SH-SY5Y (cell line): ENCODE measurements around the gene SCO2.

Experiments
- GATA2 ChIP-seq: IDR thresholded peaks from 2 replicates; pipeline ENCODE4 v1.6.1; 2011; ENCODE audit warnings: mild to moderate bottlenecking, low read depth, low read length
- GATA3 ChIP-seq: IDR thresholded peaks from 2 replicates; pipeline ENCODE4 v1.6.1; 2011; ENCODE audit warnings: low read depth, mild to moderate bottlenecking, low read length, moderate library complexity

The SCO2 gene

GRCh38 chr22:50521710-50522109, 3.7 kb downstream of the SCO2 start:
- TF ChIP-seq GATA2 = no peak
- no peak for TF ChIP-seq GATA3

DNA sequence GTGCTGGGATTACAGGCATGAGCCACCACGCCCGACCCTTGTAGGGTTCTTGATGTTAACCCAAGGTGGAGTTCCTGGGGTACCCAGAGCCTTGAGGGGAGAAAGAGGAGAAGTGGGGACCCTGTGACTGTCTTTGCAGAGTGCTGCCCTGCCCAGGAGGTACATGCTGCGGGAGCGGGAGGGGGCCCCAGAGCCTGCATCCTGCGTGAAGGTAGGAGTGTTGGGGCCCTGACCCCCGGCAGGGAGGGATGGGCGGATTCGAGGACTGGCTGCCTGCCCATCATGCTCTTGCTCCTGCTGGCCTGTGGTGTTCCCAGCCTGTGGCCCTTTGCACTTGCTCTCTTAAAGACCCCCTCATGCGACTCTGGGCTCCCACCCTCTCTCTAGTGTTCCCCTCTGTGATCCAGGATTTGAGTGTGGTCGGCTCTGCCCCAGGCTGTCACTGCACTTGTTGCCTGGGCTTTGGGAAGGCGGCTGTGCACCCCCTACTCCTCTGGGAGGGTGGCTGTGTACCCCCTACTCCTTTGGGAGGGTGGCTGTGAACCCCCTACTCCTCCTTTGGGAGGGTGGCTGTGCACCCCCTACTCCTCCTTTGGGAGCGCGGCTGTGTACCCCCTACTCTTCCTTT, 4.5 kb downstream of the SCO2 start:
- no peak for TF ChIP-seq GATA2
- TF ChIP-seq GATA3 = no peak

DNA sequence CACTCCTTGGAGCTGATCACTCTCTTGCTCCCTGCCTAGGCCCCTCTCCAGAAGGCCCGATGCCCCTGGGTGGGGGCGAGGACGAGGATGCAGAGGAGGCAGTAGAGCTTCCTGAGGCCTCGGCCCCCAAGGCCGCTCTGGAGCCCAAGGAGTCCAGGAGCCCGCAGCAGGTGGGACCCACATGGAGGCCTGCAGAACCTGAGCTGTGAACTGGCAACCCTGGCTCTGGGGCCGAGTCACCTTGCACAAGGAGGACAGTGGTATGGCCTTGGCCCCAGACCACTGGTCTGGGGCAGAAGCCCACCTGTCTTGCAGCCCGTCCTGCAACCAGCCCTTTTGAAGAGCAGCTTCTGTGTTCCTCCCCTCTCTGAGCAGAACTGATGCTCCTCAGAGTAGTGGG, 6.2 kb downstream of the SCO2 start:
- no peak for TF ChIP-seq GATA3
- TF ChIP-seq GATA2 = no peak

GRCh38 chr22:50518606-50519005, 6.8 kb downstream of the SCO2 start:
- no peak for TF ChIP-seq GATA3
- no peak for TF ChIP-seq GATA2

GRCh38 chr22:50517495-50518260, 7.7 kb downstream of the SCO2 start:
- TF ChIP-seq GATA2 (no peak), GATA3 (no peak)

GRCh38 chr22:50516891-50517290, 8.5 kb downstream of the SCO2 start:
- TF ChIP-seq GATA2 = no peak

DNA sequence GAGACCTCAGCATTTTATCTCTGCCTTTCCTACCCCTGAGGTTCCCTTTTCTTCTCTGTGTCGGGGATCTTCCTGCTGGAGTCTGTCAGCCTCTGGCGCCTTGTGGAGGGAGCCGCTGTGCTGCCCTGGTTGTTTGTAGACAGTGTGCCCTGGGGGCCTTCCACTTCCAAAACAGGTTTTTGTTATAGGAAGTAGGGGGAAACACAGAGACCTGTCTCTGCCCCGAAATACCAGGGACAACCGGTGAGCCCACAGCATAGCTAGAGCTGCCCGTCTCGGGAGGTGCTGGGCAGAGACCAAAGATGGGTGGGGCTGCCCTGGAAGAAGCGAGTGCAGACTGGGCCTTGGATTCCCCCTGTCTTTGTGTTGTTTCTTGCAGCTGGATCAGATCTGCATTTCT, 9.3 kb downstream of the SCO2 start:
- TF ChIP-seq GATA2 (no peak), GATA3 (no peak)

GRCh38 chr22:50513175-50513574, 12.2 kb downstream of the SCO2 start:
- TF ChIP-seq GATA3 (no peak), GATA2 (no peak)

GRCh38 chr22:50508897-50509296, 16.5 kb downstream of the SCO2 start:
- no peak for TF ChIP-seq GATA3
- TF ChIP-seq GATA2 = no peak

DNA sequence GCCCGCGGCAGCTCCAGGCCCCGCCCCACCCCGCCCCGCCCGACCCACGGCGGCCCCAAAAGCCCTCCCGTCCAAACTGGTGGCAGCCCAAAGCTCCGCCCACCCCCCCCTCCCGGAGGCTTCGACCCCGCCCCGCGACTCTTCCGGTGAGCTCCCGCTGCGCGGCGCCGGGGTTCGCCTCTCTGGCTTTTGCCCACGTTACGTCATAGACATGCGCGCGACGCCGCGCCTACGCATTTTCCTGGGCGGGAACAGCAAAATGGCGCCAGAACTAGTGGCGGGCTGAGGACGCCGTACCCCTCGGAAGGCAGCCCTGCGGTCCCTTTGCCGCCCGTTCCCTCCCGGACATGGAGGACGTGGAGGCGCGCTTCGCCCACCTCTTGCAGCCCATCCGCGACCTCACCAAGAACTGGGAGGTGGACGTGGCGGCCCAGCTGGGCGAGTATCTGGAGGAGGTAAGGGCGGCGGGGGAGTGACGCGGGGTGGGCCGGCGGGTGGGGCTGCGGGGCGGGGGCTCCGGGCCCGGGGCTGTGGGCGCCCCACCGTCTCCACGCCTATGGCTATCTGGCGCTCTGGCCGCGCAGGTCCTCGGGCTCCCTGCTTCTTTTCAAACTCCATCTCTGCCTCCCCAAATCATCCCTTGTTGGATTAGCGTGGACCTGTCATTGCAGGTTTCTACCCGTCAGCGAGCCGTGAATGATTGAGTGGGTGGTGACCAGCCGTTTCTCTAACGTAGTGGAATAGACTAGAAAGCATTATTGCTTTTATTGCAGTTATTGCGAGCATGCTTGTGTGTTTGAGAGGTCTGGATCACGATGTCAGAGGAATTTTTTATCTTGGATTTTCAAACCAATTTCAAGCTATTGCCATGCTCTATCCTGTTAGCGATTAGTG, 17.2 kb downstream of the SCO2 start, which contains the start of gene NCAPH2:
Gene NCAPH2 (plus strand): TSS at position 234 of the 894 bp plus-strand sequence. CDS start 114 bp downstream, at position 348.
- no peak for TF ChIP-seq GATA3
- no peak for TF ChIP-seq GATA2

GRCh38 chr22:50507421-50507990, 17.9 kb downstream of the SCO2 start, which contains the start of gene LMF2:
TSS of gene LMF2 (minus strand) at chr22:50507702. CDS start at chr22:50507675, 27 bp downstream.
- TF ChIP-seq GATA3 (no peak), GATA2 (no peak)

DNA sequence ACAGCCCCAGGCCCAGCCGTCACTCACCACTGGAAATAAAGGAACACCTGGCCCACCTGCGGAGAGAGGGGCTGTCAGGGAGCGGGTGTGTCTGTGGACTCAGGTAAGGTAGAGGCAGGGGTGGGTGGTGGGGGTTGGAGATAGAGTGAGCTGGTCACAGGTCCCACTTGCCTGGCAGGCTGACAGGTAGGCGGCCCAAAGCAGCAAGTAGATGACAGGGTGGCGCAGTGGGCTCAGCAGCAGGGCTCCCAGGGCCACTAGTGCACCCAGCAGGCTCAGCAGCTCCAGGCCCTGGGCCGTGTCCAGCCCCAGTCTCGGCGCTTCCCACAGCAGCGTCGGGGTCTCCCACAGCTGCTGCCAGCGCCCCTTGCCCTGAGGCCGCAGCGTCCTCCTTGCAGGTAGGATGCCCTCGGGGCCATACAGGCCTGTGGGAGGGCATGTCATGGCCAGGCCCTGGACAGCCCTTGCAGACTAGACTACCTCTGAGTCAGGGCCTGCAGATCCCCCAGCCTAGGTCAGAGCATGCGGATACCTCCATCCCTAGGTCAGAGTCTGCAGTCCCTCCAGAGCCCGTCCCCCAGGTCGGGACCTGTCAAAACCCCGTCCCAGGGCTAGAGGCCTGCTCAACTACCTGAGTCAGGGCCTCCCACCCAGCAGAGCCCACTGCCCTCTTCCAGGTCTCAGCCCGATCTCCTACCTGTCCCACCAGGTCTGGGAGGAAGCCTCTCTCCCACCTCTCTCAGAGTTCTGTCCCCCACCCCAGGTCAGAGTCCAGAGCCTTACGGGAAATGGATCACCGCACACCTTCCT, 18.6 kb downstream of the SCO2 start:
- TF ChIP-seq GATA3 (no peak), GATA2 (no peak)
